ENCODE results near the gene CADM1.

DNA sequence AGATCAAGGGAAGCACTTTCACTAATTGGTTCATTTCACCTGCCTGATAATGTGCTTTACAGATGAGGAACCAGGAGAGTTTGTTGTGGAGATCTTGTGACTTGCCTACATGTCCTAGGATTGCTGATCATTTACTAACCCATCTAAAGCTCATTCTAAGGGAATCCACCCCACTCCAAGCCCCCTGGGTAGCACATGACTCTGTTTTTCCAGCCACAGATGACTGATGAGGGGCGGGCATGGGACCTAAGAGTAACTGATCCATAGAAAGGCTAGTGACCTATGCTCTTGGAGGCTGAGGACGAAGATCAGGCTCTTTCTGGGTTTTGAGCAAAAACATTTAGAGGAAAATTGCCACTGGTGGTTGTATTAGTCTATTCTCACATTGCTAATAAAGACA, 378.1 kb downstream of the CADM1 start:
- TF ChIP-seq MAX (IDR thresholded peaks at IDR 0.05): no peak
- no peak for TF ChIP-seq CTCF (IDR thresholded peaks at IDR 0.05; ENCODE audit: low read depth, low read length, missing input control)

All from liver (tissue), 2 donors.